Panc1 (cell line): ENCODE data around the gene SYN1. TPM values are rescaled to one million over a fixed set of nuclear protein-coding genes. Genes with fewer than 3 reads are reported as not detected.

Experiments used
- ATAC-seq: fragments of 200-7000 bp; cut with Tn5 transposase; 2 replicates; pipeline ENCODE4 v1.9.1; 2020; ENCODE audit warnings: mild to moderate bottlenecking, moderate library complexity
- BruUV-seq: library from RNA; stranded (reverse); fragments of 400-500 nt; replicated peaks from 2 replicates; lab custom pipeline; 2021; lab: Mats Ljungman, UMichigan
- CTCF ChIA-PET: fragments of 300-600 bp; sonication (Branson Sonifier 250); formaldehyde crosslinking; loops from one replicate; lab custom pipeline; 2022; ENCODE audit warnings: antibody characterized with exemption; lab: Charles Lee
- POLR2A ChIA-PET: fragments of 300-600 bp; sonication (Branson Sonifier 250); formaldehyde crosslinking; loops from one replicate; lab custom pipeline; 2022; ENCODE audit warnings: antibody characterized with exemption; lab: Charles Lee
- DNase-seq: peaks from one replicate; pipeline ENCODE4 v3.0.0-alpha.2; 2010; ENCODE audit warnings: low read depth, low spot score
- H3K27ac ChIP-seq: 2 replicates; pipeline ENCODE4 v1.5.1; 2011; ENCODE audit warnings: mild to moderate bottlenecking, low read length, inconsistent platforms
- H3K27me3 ChIP-seq: fragments of 200-500 bp; sonication (Bioruptor generic); 2 replicates; pipeline ENCODE4 v1.6.0; 2014; ENCODE audit warnings: low read length, inconsistent platforms; ENCODE audit not compliant: control insufficient read depth, insufficient read depth
- H3K36me3 ChIP-seq: fragments of 200-500 bp; sonication (Bioruptor generic); 2 replicates; pipeline ENCODE4 v1.5.1; 2014; ENCODE audit warnings: inconsistent platforms, mild to moderate bottlenecking, low read length, moderate library complexity; ENCODE audit not compliant: control insufficient read depth, insufficient read depth
- H3K4me1 ChIP-seq: 2 replicates; pipeline ENCODE4 v1.5.1; 2011; ENCODE audit warnings: inconsistent platforms, mild to moderate bottlenecking, low read length, moderate library complexity; ENCODE audit not compliant: control insufficient read depth, insufficient read depth
- H3K4me3 ChIP-seq, 2 experiments: 2 replicates each; pipeline ENCODE4 v1.5.1; 2011 to 2012; ENCODE audit warnings: low read depth in 2 of 2, low read length in 2 of 2, mild to moderate bottlenecking in 2 of 2, inconsistent platforms in 1 of 2, moderate library complexity in 1 of 2
- H3K9me3 ChIP-seq: fragments of 200-500 bp; sonication (Bioruptor generic); 2 replicates; pipeline ENCODE4 v1.5.1; 2014; ENCODE audit warnings: low read depth, mild to moderate bottlenecking, inconsistent platforms, low read length, moderate library complexity; ENCODE audit not compliant: control insufficient read depth, insufficient read depth
- POLR2AphosphoS5 ChIP-seq: IDR thresholded peaks from 2 replicates; pipeline ENCODE4 v1.6.1; 2012; ENCODE audit warnings: mild to moderate bottlenecking, low read depth, low read length, moderate library complexity
- SIN3A ChIP-seq: IDR thresholded peaks from 2 replicates; pipeline ENCODE4 v1.6.1; 2012; ENCODE audit warnings: low read depth, mild to moderate bottlenecking, low read length, moderate library complexity, borderline replicate concordance; ENCODE audit not compliant: insufficient read depth
- TCF7L2 ChIP-seq: IDR thresholded peaks from 2 replicates; pipeline ENCODE4 v1.6.1; 2011; ENCODE audit warnings: mild to moderate bottlenecking, low read depth, low read length, inconsistent platforms
- in situ Hi-C: cut with HindIII; loops from 2 replicates; pipeline ENCODE4 v1.10.0; 2016; ENCODE audit warnings: low sequenced_read_pairs, low pct_unique_long_range_greater_than_20kb
- intact Hi-C: fragments of 100-400 bp; cut with micrococcal nuclease; formaldehyde crosslinking; loops from one replicate; pipeline ENCODE4 v1.10.0; 2022; ENCODE audit not compliant: unreplicated experiment
- total RNA-seq: library from RNA; stranded (reverse); gene quantifications from one replicate; pipeline ENCODE4 v1.2.1, GENCODE V29; 2021; ENCODE audit not compliant: unreplicated experiment
- TF ChIP-seq, protein P1 (sequence below): fragments of 450-650 bp; IDR thresholded peaks from 2 replicates; pipeline ENCODE4 v1.5.1; 2017; ENCODE audit warnings: mild to moderate bottlenecking
- TF ChIP-seq, protein P2 (sequence below), 2 experiments: IDR thresholded peaks; 2 replicates each; pipeline ENCODE4 v1.6.1; 2011 to 2012; ENCODE audit warnings: low read depth in 2 of 2, control low read depth in 1 of 2, low read length in 1 of 2, mild to moderate bottlenecking in 1 of 2, moderate library complexity in 1 of 2; ENCODE audit not compliant: insufficient read depth in 1 of 2

Gene SYN1
- total RNA-seq, 1 experiment from 2014 or later: 1.0 TPM

DNA sequence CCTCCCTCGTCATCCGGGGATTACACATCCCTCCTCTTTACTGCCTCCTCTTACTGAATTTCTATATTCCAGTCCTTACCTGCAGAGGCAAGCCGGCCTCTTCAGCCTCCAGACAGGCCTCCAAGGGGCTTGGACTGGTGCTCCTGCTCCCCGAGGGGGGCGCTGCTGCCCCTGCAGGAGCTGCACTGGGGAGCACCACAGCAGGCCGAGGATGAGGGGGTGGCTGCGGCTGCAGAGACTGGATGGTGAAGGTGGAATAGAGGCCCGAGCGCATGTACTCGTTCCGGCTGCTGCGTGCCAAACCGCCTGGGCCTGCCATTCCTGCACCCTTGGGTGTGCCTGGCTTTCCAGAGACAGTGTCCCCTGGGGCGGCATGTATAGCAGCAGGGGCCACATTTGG, 19.2 kb upstream of the SYN1 start:
- no peak for TF ChIP-seq SIN3A
- TF ChIP-seq TCF7L2: no peak
- TF ChIP-seq POLR2AphosphoS5: no peak
- TF ChIP-seq, protein P1, sequence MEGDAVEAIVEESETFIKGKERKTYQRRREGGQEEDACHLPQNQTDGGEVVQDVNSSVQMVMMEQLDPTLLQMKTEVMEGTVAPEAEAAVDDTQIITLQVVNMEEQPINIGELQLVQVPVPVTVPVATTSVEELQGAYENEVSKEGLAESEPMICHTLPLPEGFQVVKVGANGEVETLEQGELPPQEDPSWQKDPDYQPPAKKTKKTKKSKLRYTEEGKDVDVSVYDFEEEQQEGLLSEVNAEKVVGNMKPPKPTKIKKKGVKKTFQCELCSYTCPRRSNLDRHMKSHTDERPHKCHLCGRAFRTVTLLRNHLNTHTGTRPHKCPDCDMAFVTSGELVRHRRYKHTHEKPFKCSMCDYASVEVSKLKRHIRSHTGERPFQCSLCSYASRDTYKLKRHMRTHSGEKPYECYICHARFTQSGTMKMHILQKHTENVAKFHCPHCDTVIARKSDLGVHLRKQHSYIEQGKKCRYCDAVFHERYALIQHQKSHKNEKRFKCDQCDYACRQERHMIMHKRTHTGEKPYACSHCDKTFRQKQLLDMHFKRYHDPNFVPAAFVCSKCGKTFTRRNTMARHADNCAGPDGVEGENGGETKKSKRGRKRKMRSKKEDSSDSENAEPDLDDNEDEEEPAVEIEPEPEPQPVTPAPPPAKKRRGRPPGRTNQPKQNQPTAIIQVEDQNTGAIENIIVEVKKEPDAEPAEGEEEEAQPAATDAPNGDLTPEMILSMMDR: no peak
- TF ChIP-seq, protein P2, sequence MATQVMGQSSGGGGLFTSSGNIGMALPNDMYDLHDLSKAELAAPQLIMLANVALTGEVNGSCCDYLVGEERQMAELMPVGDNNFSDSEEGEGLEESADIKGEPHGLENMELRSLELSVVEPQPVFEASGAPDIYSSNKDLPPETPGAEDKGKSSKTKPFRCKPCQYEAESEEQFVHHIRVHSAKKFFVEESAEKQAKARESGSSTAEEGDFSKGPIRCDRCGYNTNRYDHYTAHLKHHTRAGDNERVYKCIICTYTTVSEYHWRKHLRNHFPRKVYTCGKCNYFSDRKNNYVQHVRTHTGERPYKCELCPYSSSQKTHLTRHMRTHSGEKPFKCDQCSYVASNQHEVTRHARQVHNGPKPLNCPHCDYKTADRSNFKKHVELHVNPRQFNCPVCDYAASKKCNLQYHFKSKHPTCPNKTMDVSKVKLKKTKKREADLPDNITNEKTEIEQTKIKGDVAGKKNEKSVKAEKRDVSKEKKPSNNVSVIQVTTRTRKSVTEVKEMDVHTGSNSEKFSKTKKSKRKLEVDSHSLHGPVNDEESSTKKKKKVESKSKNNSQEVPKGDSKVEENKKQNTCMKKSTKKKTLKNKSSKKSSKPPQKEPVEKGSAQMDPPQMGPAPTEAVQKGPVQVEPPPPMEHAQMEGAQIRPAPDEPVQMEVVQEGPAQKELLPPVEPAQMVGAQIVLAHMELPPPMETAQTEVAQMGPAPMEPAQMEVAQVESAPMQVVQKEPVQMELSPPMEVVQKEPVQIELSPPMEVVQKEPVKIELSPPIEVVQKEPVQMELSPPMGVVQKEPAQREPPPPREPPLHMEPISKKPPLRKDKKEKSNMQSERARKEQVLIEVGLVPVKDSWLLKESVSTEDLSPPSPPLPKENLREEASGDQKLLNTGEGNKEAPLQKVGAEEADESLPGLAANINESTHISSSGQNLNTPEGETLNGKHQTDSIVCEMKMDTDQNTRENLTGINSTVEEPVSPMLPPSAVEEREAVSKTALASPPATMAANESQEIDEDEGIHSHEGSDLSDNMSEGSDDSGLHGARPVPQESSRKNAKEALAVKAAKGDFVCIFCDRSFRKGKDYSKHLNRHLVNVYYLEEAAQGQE (IDR thresholded peaks at IDR 0.05; ENCODE audit: insufficient read depth in 1 of 2, low read depth in 2 of 2, low read length in 1 of 2): no peak
- H3K4me1 ChIP-seq: no peaks in the 10 kb centered on the region
- intact Hi-C loops: no loop called here
- peaks cover 4% of the 10 kb centered on the region for H3K36me3 ChIP-seq
- no peak for ATAC-seq
- ChIA-PET CTCF (interaction anchor here (1.0 kb wide), 1 partner anchor 81 kb away, joined by 3 read pairs; no protein-coding TSS in a partner anchor), POLR2A (no interaction called here)
- BruUV-seq: no TSS peak
- in situ Hi-C loops: no loop called here
- no peak overlapping the region for H3K27ac ChIP-seq
- H3K9me3 ChIP-seq: no peaks in the 10 kb centered on the region
- H3K27me3 ChIP-seq: no peaks in the 10 kb centered on the region
- DNase-seq: no peak
- H3K4me3 ChIP-seq: no peak overlapping the region

DNA sequence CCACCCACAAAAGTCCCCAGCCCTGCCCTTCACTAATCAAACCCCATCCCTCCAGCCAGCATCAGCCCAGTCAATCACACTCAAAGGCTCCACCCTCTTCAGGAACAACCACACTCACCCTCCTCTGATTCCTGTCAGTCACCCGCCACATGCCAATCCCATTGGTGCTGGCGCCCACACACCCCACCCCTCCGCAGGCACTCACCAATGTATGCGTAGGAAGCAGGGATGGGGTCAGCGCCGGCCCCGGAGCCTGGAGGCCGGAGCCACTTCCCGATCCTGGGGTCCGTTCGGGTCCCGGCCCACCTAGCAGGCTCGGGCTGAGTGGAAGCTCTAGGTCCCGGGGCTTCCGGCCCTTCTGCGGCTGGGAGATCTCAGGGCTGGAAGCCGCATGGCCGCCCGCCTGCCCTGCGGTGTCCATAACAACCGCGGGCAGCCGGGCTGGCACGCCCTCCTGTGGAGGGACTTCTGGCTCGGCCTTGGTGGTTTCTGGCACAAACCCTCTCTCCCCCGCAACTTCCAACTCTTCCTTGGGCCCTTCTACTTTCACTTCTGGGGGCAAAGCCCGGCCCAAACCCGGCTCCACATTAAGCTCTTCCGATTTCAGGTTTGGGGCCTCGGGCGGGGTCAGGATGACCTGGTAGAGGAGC, 18.0 kb upstream of the SYN1 start:
- Histone ChIP-seq H3K9me3 (no peaks in the 10 kb centered on the region), H3K27ac (no peak overlapping the region), H3K4me1 (no peaks in the 10 kb centered on the region), H3K27me3 (no peaks in the 10 kb centered on the region), H3K4me3 (no peak overlapping the region), H3K36me3 (peaks cover 4% of the 10 kb centered on the region)
- in situ Hi-C loops: no loop called here
- TF ChIP-seq SIN3A: no peak
- TF ChIP-seq, protein P2 (IDR thresholded peaks at IDR 0.05; ENCODE audit: insufficient read depth in 1 of 2, low read depth in 2 of 2, low read length in 1 of 2): no peak
- no peak for TF ChIP-seq POLR2AphosphoS5
- TF ChIP-seq, protein P1: no peak
- TF ChIP-seq TCF7L2: no peak
- DNase-seq (no peak), ATAC-seq (peak; percentile 62; the same call in 1 of the 2 replicates)
- ChIA-PET POLR2A (no interaction called here), CTCF (no interaction called here)
- no TSS peak for BruUV-seq
- intact Hi-C loops: no loop called here
